GM12872 (cell line): ENCODE measurements around the gene KCNMA1.

Source experiments
- CTCF ChIP-seq: IDR thresholded peaks from 3 replicates; pipeline ENCODE4 v1.5.1; 2011; ENCODE audit warnings: low read depth, mild to moderate bottlenecking, low read length, moderate library complexity; ENCODE audit not compliant: insufficient read depth

Gene KCNMA1

DNA sequence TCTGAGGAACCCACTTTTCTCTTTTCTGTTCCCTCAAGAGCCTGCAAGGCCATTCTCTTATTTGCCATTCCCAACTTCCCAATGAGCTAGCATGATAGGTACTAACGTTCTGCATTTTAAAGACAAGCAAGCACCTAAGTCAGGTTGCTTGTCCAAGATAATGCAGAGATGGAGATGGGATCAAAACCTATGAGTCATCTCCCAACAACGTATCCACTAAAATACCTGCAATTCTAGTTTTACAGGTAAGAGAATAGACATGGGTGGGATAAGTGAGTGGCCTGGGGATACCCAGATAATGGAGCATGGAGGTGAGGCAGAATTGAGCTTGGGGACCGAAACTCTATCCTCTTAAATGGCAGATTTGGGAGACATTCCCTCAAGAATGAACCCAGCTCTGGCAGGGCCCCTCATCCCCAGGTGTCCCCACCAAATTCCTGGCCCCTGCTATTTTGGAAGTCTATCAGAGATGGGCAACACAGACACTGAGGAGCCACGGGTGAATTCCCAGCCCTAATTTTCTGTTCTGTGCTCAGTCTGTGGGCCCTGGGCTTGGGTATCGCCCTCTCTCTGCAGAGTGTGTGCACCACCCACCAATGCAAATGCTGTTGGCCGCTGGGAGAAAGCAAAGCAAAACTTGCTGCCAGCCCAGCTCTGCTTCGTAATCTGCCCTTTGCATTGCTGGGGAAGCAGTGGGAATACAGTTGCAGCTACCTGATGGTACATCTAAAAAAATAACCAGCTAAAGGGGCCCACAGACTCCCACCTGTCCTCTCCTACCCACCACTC lies 98.3 kb downstream of the KCNMA1 start:
- no peak for TF ChIP-seq CTCF

DNA sequence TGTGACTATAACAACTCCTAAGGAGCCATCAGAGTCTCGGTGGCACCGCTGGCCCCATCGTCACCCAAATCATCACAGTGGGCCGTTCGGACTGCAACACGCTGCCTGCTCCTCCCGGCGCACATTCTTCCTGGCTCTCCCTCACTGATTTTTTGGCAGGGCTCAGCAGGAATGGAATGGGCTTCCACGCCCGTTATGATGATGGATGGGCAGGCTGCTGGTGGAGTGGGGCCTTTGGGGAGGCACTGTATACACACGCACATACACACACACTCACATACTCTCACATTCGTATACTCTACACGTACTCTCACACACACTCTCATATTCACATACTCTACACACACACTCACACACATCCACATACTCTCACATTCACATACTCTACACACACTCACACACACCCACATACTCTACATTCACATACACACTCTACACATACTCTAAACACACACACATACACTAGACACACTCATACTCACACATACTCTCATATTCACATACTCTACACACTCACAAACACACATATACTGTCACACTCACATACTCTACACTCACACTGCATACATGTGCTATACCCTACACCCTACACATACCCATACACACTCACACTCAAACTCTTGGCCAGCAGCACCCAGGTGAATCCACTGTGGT lies 99.8 kb downstream of the KCNMA1 start:
- no peak for TF ChIP-seq CTCF

DNA sequence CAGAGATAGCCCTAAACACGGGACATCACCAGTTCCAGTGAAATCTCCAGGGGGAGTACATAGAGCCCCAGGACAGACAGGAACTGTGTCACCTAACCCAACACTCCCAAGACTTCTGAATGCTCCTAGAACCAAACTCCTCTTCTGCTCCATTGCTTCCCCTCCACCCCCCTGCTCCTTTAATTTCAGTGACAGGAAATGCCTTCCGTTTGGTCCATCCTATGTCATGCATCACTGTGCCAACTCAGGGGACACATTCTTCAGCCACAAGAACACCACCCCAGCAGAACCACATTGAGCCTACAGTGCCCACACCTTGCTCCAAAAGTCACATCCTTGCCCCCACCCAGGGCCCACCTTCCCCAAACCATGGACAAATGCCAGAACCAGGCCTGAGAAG lies 100.5 kb downstream of the KCNMA1 start:
- TF ChIP-seq CTCF, result no peak

- no peak for TF ChIP-seq CTCF
Observed at GRCh38 chr10:77533887-77534278, 103.7 kb downstream of the KCNMA1 start.

DNA sequence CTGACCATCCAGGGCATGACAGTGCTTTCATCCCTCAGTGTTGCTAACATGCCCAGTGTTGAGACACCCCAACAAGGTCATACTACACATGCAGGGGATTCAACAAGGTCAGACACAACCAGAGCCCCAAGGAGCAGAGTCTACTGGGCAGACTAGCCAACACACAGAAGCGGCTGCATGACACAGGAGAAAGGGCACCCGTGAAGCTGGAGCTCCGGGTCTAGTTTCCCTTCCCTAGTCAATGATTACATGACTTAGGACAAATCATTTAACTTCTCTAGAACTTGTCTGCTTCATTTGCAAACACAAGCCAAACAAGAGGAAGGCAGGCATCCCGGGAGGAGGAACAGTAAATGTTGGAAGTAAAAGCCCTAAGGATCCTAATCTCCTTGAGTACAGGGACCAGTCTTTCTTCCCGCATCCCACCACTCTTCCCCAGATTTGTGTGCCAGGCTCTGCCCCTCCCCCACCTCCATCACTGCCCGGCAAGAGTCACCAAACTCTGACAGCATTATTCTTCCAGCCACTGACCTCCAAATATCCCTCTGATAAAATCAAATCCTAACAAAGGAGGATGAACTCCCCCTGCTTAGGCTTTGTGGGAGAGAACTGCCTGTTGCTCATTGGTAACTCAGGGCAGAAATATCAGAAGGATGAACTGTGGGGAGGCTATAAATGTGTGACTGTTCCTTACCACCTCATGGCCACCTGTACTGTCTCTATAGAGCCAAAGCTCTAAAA lies 104.3 kb downstream of the KCNMA1 start:
- TF ChIP-seq CTCF, result no peak

- TF ChIP-seq CTCF, result no peak
Observed at GRCh38 chr10:77532068-77532467, 105.5 kb downstream of the KCNMA1 start.

DNA sequence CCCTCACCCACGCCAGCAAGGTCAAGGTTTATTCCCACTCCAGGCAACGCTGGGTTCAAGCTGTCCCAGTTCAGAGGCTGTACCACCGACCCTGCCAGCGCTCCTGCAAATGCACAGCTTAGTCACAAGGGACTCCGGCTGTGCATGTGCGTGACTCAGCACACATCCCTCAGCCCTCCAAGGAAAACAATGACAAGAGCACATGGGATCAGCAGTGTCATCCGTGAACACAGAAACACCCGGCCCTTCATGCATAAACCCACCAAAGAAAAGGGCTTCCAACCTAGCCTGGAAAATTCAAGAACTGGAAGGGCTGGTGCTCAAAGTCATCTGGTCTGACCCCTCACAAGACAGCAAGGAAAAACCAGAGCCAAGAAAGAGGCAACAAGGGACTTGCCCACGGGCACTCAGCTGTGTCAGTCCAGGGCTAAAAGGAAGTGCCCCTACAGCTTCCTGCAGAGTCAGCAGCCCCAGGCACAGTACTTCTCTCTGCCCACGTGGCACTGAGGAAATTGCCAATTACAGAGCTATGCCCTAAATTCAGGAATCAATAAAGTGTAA lies 106.1 kb downstream of the KCNMA1 start:
- no peak for TF ChIP-seq CTCF
